SK-N-SH treated with all-trans-retinoic acid at 6 μM for 48 hours (cell line): ENCODE measurements around the gene MRPL48.
"Not testable (repeated sequence)": the region's sequence is repeated elsewhere in the genome, so short reads cannot be mapped to it uniquely, and the experiment has no call there.

ENCODE experiments used
- ATAC-seq: fragments of 200-7000 bp; cut with Tn5 transposase; 3 replicates; pipeline ENCODE4 v1.9.1; 2020; ENCODE audit warnings: mild to moderate bottlenecking, moderate library complexity
- ARNTL ChIP-seq: fragments of 450-650 bp; formaldehyde crosslinking; IDR thresholded peaks from 2 replicates; pipeline ENCODE4 v1.5.0; 2020; ENCODE audit warnings: low read depth, mild to moderate bottlenecking, moderate library complexity, borderline replicate concordance
- BACH2 ChIP-seq: fragments of 250-450 bp; sonication (Bioruptor Pico); IDR thresholded peaks from 2 replicates; pipeline ENCODE4 v1.9.0; 2021; ENCODE audit warnings: mild to moderate bottlenecking, borderline replicate concordance
- CREB5 ChIP-seq: fragments of 250-450 bp; sonication (Bioruptor Pico); IDR thresholded peaks from 2 replicates; pipeline ENCODE4 v1.5.1; 2020; ENCODE audit warnings: low read depth, mild to moderate bottlenecking, moderate library complexity
- CSDC2 ChIP-seq: fragments of 250-450 bp; sonication (Bioruptor Pico); IDR thresholded peaks from 2 replicates; pipeline ENCODE4 v1.5.0; 2020; ENCODE audit warnings: mild to moderate bottlenecking, moderate library complexity
- CSRNP3 ChIP-seq: fragments of 250-450 bp; sonication (Bioruptor Pico); IDR thresholded peaks from 2 replicates; pipeline ENCODE4 v1.5.1; 2021; ENCODE audit warnings: mild to moderate bottlenecking, moderate library complexity
- ESRRG ChIP-seq: fragments of 250-450 bp; sonication (Bioruptor Pico); IDR thresholded peaks from 2 replicates; pipeline ENCODE4 v1.6.1; 2021; ENCODE audit warnings: mild to moderate bottlenecking
- GLIS3 ChIP-seq: fragments of 250-450 bp; sonication (Bioruptor Pico); IDR thresholded peaks from 2 replicates; pipeline ENCODE4 v1.5.0; 2020; ENCODE audit warnings: mild to moderate bottlenecking, moderate library complexity
- ISL1 ChIP-seq: fragments of 250-450 bp; sonication (Bioruptor Pico); IDR thresholded peaks from 2 replicates; pipeline ENCODE4 v2.1.2; 2022; ENCODE audit warnings: mild to moderate bottlenecking, moderate library complexity
- OSR1 ChIP-seq: fragments of 250-450 bp; sonication (Bioruptor Pico); IDR thresholded peaks from 2 replicates; pipeline ENCODE4 v1.8.0; 2022; ENCODE audit warnings: moderate library complexity, mild to moderate bottlenecking, inconsistent platforms
- PATZ1 ChIP-seq: fragments of 250-450 bp; sonication (Bioruptor Pico); IDR thresholded peaks from 2 replicates; pipeline ENCODE4 v1.8.0; 2020; ENCODE audit warnings: mild to moderate bottlenecking, moderate library complexity, borderline replicate concordance
- POU6F1 ChIP-seq: fragments of 250-450 bp; sonication (Bioruptor Pico); IDR thresholded peaks from 2 replicates; pipeline ENCODE4 v1.8.0; 2021; ENCODE audit warnings: low read depth, mild to moderate bottlenecking, moderate library complexity, borderline replicate concordance
- PPARA ChIP-seq: fragments of 250-450 bp; sonication (Bioruptor Pico); IDR thresholded peaks from 2 replicates; pipeline ENCODE4 v1.5.0; 2020; ENCODE audit warnings: mild to moderate bottlenecking, borderline replicate concordance
- RARB ChIP-seq: fragments of 250-450 bp; sonication (Bioruptor Pico); IDR thresholded peaks from 2 replicates; pipeline ENCODE4 v1.8.0; 2021; ENCODE audit warnings: mild to moderate bottlenecking, moderate library complexity
- SNAI2 ChIP-seq: fragments of 250-450 bp; sonication (Bioruptor Pico); IDR thresholded peaks from 2 replicates; pipeline ENCODE4 v1.5.0; 2020; ENCODE audit warnings: mild to moderate bottlenecking, moderate library complexity
- TCF4 ChIP-seq: fragments of 250-450 bp; sonication (Bioruptor Pico); IDR thresholded peaks from 2 replicates; pipeline ENCODE4 v1.8.0; 2021; ENCODE audit warnings: mild to moderate bottlenecking, moderate library complexity, borderline replicate concordance
- TOX ChIP-seq: fragments of 250-450 bp; sonication (Bioruptor Pico); IDR thresholded peaks from 2 replicates; pipeline ENCODE4 v1.8.0; 2021; ENCODE audit warnings: mild to moderate bottlenecking, moderate library complexity, borderline replicate concordance
- TSHZ2 ChIP-seq: fragments of 250-450 bp; sonication (Bioruptor Pico); IDR thresholded peaks from 2 replicates; pipeline ENCODE4 v1.5.0; 2020; ENCODE audit warnings: mild to moderate bottlenecking, moderate library complexity
- ZC3H10 ChIP-seq: fragments of 250-450 bp; sonication (Bioruptor Pico); IDR thresholded peaks from 2 replicates; pipeline ENCODE4 v1.5.1; 2021; ENCODE audit warnings: mild to moderate bottlenecking, moderate library complexity
- ZFP3 ChIP-seq: fragments of 250-450 bp; sonication (Bioruptor Pico); IDR thresholded peaks from 2 replicates; pipeline ENCODE4 v1.5.0; 2020; ENCODE audit warnings: mild to moderate bottlenecking, moderate library complexity
- ZFP30 ChIP-seq: fragments of 450-650 bp; formaldehyde crosslinking; IDR thresholded peaks from 2 replicates; pipeline ENCODE4 v1.5.0; 2022; ENCODE audit warnings: mild to moderate bottlenecking, moderate library complexity
- ZNF565 ChIP-seq: fragments of 450-650 bp; formaldehyde crosslinking; conservative IDR thresholded peaks from 2 replicates; pipeline ENCODE4 v1.5.0; 2020; ENCODE audit warnings: low read depth, mild to moderate bottlenecking, moderate library complexity
- ZNF70 ChIP-seq: fragments of 450-650 bp; formaldehyde crosslinking; IDR thresholded peaks from 2 replicates; pipeline ENCODE4 v1.5.0; 2020; ENCODE audit warnings: mild to moderate bottlenecking, moderate library complexity
- ZNF8 ChIP-seq: fragments of 450-650 bp; formaldehyde crosslinking; IDR thresholded peaks from 2 replicates; pipeline ENCODE4 v1.5.0; 2020; ENCODE audit warnings: mild to moderate bottlenecking, moderate library complexity

The MRPL48 gene

GRCh38 chr11:73749118-73749517, 38.6 kb upstream of the MRPL48 start:
- ATAC-seq: no peak
- no peak for TF ChIP-seq ZFP30 (CRISPR knock-in tag)
- no peak for TF ChIP-seq CREB5 (CRISPR knock-in tag)
- no peak for TF ChIP-seq RARB
- no peak for TF ChIP-seq PPARA (CRISPR knock-in tag)
- no peak for TF ChIP-seq ARNTL
- TF ChIP-seq CSRNP3 (CRISPR knock-in tag): no peak
- no peak for TF ChIP-seq OSR1 (CRISPR knock-in tag)
- no peak for TF ChIP-seq ZC3H10 (CRISPR knock-in tag)
- TF ChIP-seq ZNF70: no peak
- no peak for TF ChIP-seq ZFP3
- TF ChIP-seq ISL1 (CRISPR knock-in tag): no peak
- TF ChIP-seq TCF4 (CRISPR knock-in tag): no peak
- TF ChIP-seq POU6F1 (CRISPR knock-in tag): no peak
- TF ChIP-seq PATZ1 (CRISPR knock-in tag): no peak
- TF ChIP-seq GLIS3 (CRISPR knock-in tag): no peak
- TF ChIP-seq SNAI2 (CRISPR knock-in tag): no peak
- no peak for TF ChIP-seq ZNF8 (CRISPR knock-in tag)
- no peak for TF ChIP-seq ZNF565 (CRISPR knock-in tag)
- TF ChIP-seq BACH2 (CRISPR knock-in tag): no peak
- TF ChIP-seq TOX (CRISPR knock-in tag): no peak

GRCh38 chr11:73750228-73750627, 37.4 kb upstream of the MRPL48 start:
- TF ChIP-seq POU6F1 (CRISPR knock-in tag): no peak
- TF ChIP-seq CSDC2 (CRISPR knock-in tag): no peak
- TF ChIP-seq ZNF8 (CRISPR knock-in tag): no peak
- no peak for TF ChIP-seq CREB5 (CRISPR knock-in tag)
- no peak for TF ChIP-seq GLIS3 (CRISPR knock-in tag)
- no peak for TF ChIP-seq TOX (CRISPR knock-in tag)
- TF ChIP-seq RARB: no peak
- TF ChIP-seq ZC3H10 (CRISPR knock-in tag): no peak
- no peak for TF ChIP-seq CSRNP3 (CRISPR knock-in tag)
- TF ChIP-seq TSHZ2 (CRISPR knock-in tag): no peak
- no peak for TF ChIP-seq SNAI2 (CRISPR knock-in tag)
- no peak for TF ChIP-seq ARNTL
- no peak for TF ChIP-seq ESRRG (CRISPR knock-in tag)
- ATAC-seq: no peak

- ATAC-seq: not testable (repeated sequence)
These were observed 36.8 kb upstream of the MRPL48 start for GRCh38 chr11:73750862-73751261.
